RWPE1 (cell line): Measurements from ENCODE around the gene CTIF.

Experiments used
- CTCF ChIA-PET: fragments of 350-600 bp; sonication (Branson Sonifier 250); formaldehyde crosslinking; extraction: SDS; loops from one replicate; lab custom pipeline; 2021; lab: Yijun Ruan, JAX
- POLR2A ChIA-PET: fragments of 400-600 bp; formaldehyde crosslinking; extraction: SDS; loops from one replicate; lab custom pipeline; 2020; ENCODE audit warnings: antibody characterized with exemption; ENCODE audit not compliant: low non-redundant PET; lab: Yijun Ruan, JAX
- DNase-seq: peaks from one replicate; pipeline ENCODE4 v3.0.0; 2012; ENCODE audit warnings: low spot score
- H3K27ac ChIP-seq: fragments of 450-650 bp; 2 replicates; pipeline ENCODE4 v1.5.1; 2017
- CTCF ChIP-seq: fragments of 450-650 bp; conservative IDR thresholded peaks from 2 replicates; pipeline ENCODE4 v1.5.1; 2017; ENCODE audit warnings: low read depth, mild to moderate bottlenecking

CTIF gene

GRCh38 chr18:48860269-48861180 lies 321.7 kb downstream of the CTIF start:
- no peak for TF ChIP-seq CTCF
- ChIA-PET CTCF (interaction anchor here (0.7 kb wide), 1 partner anchor 969 kb away, joined by 3 read pairs; no protein-coding TSS in a partner anchor), POLR2A (no interaction called here)
- DNase-seq: no peak
- H3K27ac ChIP-seq: peak overlapping the region; percentile 26

- POLR2A ChIA-PET: no interaction called here
- CTCF ChIA-PET: interaction anchor here (0.6 to 0.7 kb wide), 2 partner anchors 898 to 970 kb away, joined by 3 read pairs; no protein-coding TSS in a partner anchor
- DNase-seq: no peak
- peak overlapping the region; percentile 26 for H3K27ac ChIP-seq
- no peak for TF ChIP-seq CTCF
These were observed 322.4 kb downstream of the CTIF start for GRCh38 chr18:48861181-48861708.

GRCh38 chr18:48862132-48862531 lies 323.3 kb downstream of the CTIF start:
- CTCF ChIA-PET: no interaction called here

GRCh38 chr18:48862678-48863270 lies 323.9 kb downstream of the CTIF start:
- no peak for TF ChIP-seq CTCF
- ChIA-PET CTCF (no interaction called here), POLR2A (no interaction called here)
- no peak for DNase-seq
- H3K27ac ChIP-seq: peak overlapping the region; percentile 26; the same call in 1 of the 2 replicates

More at GRCh38 chr18:48862132-48862531, 323.3 kb downstream of the CTIF start:
- POLR2A ChIA-PET: no interaction called here
- TF ChIP-seq CTCF: no peak
- peak overlapping the region; percentile 26; the same call in 1 of the 2 replicates for H3K27ac ChIP-seq
- DNase-seq: no peak

- CTCF ChIA-PET: no interaction called here
- H3K27ac ChIP-seq: peak overlapping the region; percentile 26
- POLR2A ChIA-PET: no interaction called here
- no peak for TF ChIP-seq CTCF
- DNase-seq: no peak
These were observed 324.7 kb downstream of the CTIF start for GRCh38 chr18:48863432-48864065.

- DNase-seq: no peak
- no peak overlapping the region for H3K27ac ChIP-seq
- POLR2A ChIA-PET: no interaction called here
- CTCF ChIA-PET: no interaction called here
- no peak for TF ChIP-seq CTCF
These were observed 326.0 kb downstream of the CTIF start for GRCh38 chr18:48864876-48865275.
